Measurements from ENCODE around the gene GMDS. TPM values are rescaled to one million over a fixed set of nuclear protein-coding genes. Genes with fewer than 3 reads are reported as not detected.

The GMDS gene
- total and polyA plus RNA-seq, 2 of the 8 experiments (the other 6 are each of a cell fraction or from before 2014, with no cell fraction given): 16.8 to 50.0 TPM

- TF ChIP-seq KDM4A (IDR thresholded peaks at IDR 0.05; ENCODE audit: low read depth, low read length, severe bottlenecking) (peak; percentile 31), SP4 (IDR thresholded peaks at IDR 0.05; ENCODE audit: low read length) (no peak), FOSL1 (IDR thresholded peaks at IDR 0.05; ENCODE audit: insufficient read depth, low read depth, low read length) (no peak), ASH2L (IDR thresholded peaks at IDR 0.05; ENCODE audit: low read length) (peak; percentile 10), BRCA1 (IDR thresholded peaks at IDR 0.05; ENCODE audit: low read depth, low read length) (no peak), CHD1 (IDR thresholded peaks at IDR 0.05; ENCODE audit: low read depth, low read length) (no peak), CREB1 (IDR thresholded peaks at IDR 0.05) (no peak), YY1 (IDR thresholded peaks at IDR 0.05; ENCODE audit: low read depth, low read length) (no peak), ATF3 (IDR thresholded peaks at IDR 0.05; ENCODE audit: insufficient read depth, low read depth, low read length) (no peak), CEBPB (IDR thresholded peaks at IDR 0.05; ENCODE audit: low read depth, low read length) (no peak)
Observed at GRCh38 chr6:1614448-1615150, 630.8 kb downstream of the GMDS start (continued).
